NCI-H345 (cell line): ENCODE results near the gene AMN.

Experiments used
- DNase-seq: peaks from one replicate; lab custom pipeline; 2025; lab: John Stamatoyannopoulos, UW

AMN gene

DNA sequence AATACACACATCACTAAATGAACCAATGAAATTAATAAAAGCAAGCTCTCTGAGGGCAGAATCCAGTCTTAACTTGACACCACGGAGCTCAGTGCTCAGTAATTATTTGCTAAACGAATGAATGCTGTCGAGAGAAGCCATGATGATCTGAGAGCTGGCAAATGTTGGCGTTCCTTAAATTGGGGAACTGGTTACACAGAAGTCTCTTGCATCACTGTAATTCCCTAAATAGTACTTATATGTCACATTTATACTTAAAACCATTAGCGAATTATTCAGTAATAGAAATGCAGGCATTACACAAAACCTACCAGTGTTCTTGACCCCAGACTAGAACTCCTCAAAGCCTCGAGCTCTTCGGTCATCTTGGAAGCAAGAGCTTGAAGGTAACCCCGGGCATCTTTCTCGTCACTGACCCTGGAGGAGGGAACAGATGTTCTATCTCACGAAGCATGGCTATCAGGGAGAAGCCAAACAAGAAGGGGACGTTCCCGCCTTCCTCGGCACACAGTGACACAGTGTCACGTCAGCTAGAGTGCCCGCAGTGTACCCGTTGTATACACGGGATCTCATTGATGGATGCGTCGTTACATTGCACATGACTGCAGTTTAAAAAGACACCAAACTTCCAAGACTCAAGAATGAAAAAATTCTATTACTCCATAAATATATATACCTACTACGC, 43.6 kb downstream of the AMN start:
- DNase-seq, result no peak

DNA sequence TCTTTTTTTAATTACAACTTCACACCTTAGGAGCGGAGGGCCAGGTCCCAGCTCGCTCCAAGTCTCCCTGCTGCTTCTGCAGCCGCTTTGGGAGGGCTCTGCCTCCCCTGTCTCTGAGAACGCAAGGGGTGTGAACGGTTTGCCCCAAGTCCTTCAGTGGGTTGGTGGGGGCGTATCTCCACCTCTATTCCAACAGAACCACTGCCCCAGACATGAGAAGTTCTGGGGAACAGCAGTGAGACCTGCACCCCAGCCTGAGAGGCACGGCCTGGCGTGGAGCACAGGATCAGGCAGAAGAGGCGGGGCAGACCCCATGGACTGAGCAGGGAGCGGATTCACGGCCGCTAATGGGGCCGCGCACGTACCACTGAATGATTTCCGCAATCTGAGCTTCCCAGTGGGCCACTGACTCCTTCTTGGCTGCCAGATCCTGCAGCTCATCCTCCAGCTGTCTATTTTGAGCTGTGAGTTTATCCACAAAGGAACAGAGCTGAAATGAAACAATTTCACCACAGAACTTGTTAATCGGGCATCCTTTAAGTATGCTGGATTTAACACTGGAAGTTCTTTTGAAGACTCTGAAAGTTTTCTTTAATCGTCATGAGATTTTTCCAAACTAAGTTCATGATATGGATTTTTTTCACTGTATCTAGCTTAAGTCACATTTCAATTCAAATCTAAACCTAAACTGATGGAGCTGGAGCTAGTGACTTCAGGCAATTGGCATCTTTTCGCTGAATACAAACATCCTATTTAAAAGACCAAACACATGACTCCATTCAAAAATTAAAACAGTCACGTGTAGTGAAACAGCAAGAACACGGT, 44.4 kb downstream of the AMN start:
- DNase-seq, result no peak

DNA sequence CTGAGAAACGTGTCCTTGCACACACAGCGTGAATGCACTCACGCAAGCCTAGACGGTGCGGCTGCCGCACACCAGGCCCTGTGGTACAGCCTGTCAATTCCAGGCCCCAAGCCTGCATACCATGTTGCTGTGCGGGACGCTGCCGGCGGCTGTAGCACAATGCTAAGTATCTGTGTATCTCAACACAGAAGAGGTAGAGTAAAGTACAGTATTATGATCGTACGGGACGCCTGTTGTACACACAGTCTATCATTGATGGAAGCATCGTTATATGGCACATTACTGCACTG, 45.0 kb downstream of the AMN start:
- DNase-seq, result no peak

DNA sequence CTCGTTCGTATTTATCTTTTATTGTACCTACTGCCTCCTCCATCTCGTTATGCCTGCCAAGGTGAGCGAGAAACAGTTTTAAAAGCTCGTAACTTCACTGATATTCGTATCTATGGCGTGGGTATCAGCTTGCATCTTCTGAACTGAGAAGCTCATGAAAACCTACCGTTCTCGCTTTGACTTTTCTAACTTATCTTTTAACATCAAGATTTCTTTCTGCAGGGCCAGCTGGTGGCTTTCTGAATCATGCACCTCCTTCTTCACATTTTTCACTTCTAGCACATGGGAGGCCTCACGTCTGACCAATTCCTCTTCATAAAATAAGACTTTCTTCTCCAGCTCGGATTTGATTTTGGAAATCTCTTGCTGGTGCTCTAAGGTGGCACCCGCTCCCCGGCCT, 45.8 kb downstream of the AMN start:
- no peak for DNase-seq

DNA sequence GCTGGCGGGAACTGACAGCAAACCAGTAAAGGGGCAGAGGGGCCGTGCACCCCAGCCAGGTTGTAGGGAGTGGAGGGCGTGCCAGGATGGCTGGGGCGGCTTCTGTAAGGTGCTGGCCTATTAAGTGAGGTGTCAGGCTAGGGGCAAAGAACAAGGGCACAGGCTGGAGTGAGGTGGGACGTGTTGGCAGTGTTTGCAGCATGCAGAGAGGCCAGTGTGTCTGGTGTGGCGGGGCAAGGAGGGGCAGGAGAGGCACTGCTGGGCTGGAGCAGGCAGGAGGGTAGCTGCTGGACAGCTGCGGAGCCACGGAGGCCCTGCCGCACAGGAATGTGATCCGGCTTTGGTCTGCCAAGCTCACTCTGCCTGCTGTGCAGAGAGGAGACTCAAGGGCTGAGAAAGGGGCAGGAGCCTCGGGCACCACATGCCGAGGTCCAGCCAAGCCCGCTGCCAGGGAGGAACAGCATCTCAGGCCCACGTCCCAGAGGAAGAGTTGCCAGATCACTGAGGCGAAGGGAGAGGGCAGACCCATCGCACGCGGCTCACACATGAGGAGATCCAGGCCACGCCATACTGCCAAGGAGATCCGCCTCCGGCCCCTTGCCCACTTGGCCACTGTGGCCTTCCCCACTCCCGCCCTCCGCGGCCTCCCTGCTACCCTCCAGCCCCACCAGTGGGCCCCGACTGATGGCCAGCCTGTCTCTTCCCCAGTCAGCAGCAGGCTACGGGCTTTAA, 46.8 kb downstream of the AMN start:
- no peak for DNase-seq

DNA sequence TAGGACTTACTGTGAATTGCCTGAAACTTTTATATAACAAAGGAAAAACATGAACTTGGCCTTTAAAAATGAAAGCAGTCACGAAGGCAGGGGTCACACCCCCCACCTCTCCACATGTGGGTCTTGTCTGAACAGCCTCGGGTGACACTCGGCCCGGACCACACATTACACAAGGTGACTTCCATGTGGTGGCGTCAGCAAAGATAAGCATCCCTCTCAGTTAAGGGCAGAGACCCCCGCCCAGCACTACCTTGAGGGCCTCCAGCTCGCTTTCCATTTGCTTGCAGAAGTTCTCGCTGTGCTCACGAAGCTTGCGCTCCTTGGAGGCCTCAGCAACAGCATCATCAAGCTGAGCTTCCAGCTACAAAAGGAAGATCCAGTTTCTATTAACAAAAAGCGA, 47.4 kb downstream of the AMN start:
- no peak for DNase-seq

DNA sequence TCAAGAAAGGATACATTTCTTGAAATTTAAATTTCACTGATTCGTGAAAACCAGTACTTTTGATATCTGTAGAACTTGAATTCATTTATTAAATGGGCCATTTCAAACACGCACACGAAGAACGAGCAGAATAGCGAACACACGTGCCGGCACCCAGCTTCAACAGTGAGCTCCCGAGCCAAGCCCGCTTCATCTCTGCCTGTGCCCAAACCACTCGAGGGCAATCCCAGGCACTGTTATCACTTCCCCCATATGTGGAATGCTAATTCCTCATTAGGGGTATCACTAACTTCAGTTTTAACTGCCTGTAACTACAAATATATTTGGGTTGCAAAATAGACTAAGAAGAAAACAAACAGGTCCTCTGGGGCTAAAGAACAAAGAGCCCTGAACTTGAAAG, 48.0 kb downstream of the AMN start:
- DNase-seq, result no peak

DNA sequence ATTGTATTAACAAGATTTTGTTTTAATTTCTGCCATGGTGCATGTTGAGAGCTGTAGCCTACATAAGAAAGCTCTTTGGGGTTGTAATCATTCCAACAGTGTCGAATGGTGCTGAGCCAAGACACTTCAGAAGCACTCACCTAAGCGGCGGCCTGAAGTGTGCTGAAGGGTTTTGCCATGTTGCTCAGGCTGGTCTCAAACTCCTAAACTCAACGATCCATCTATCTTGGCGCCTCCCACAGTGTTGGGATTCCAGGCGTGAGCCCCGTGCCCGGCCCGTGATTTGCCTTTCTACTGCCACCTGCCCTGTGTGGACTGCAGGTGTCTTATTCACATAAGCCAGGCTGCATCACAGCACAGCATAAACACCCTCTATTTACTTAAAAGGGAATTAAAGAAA, 48.9 kb downstream of the AMN start:
- DNase-seq, result no peak

DNA sequence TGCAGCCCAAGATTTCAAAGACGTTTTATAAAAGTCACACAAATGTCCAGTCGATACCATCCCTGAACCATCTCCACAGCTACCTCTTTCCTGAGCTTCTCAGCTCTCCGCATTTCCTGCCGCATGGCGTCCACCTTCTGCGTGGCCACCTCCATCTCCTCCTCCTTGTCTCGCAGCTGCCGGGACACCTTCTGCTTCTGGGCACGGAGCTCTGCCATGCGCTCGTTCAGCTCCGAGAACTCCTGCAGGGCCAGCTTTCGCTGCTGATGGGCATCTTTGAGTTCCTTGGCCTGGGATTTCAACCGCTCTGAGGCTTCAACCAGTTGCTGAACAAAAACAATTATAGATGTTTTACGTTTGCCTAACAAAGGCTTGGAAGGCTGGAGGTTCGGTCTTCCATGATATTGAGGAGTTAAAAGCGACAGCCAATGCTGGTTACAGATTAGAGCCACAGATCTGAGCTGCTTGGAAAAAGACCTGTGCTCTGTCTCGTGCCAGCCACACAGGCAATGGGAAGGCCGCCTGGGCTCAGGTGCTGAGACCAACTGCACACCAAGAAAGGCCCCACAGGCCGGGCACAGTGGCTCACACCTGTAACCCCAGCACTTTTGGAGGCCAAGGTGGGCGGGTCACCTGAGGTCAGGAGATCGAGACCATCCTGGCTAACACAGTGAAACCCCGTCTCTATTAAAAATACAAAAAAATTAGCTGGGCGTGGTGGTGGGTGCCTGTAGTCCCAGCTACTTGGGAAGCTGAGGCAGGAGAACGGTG, 49.6 kb downstream of the AMN start:
- no peak for DNase-seq

DNA sequence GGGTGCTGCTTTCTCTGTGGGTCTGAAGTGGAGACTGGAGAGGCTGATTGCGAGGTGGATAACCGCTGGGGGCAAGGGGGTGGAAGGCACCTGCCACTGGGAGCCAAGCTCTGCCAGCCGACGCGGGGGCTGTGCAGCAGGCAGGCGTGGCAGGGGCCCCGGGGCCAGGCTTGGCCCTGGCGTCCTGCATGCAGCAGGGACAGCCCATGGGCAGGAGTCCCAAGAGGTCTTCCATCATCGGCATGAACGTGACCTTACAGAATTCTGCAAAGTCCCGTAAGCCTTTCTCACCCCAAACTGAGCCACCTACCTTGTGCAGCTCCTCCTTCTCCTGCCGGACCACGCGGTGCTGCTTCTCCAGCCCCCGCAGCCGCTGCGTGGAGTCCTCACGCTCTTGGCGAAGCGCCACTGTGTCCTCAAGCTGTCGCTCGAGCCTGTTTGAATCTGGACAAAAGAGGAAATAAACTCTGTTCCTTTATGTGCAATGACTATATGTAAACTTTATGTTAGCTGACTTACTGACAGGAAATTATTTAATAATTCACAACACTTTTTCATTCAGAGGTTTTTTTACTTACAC, 51.3 kb downstream of the AMN start:
- no peak for DNase-seq

DNA sequence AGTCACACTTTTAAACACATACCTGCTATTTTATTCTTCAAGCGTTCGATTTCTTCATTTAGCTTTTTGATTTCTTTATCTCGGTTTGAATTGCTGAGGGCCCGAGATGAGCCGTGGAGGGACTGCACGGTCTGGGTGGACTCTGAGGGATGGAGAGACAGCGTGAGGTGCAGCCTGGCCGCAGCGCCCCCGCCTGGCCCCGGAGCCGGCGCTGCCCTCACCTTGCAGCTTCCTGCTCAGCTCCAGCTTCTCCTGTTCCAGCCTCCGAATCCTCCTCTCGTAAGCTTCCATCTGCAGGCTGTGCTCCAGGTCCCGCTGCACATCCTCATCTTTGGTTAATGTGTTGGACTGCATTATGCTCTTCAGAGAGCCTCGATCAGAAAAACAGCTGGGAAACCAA, 53.2 kb downstream of the AMN start:
- no peak for DNase-seq

DNA sequence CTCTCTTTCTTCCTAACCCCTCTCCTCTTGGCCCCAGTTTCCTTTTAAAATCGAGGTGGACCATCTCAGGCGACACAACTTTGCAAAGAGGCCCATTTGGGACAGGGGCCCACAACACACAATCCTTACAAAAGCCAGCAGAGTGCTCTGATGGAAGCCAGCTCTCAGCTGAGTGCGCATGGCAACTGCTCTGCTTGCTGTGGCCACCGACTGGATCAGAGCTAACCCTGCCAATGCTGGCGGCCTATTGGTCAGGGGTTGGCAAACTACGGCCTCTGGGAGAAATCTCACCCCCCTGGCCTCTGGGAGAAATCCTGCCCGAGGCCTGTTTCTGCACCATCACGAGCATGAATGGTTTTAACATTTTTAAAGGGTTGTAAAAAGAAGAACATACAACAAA, 55.0 kb downstream of the AMN start:
- DNase-seq, result no peak

DNA sequence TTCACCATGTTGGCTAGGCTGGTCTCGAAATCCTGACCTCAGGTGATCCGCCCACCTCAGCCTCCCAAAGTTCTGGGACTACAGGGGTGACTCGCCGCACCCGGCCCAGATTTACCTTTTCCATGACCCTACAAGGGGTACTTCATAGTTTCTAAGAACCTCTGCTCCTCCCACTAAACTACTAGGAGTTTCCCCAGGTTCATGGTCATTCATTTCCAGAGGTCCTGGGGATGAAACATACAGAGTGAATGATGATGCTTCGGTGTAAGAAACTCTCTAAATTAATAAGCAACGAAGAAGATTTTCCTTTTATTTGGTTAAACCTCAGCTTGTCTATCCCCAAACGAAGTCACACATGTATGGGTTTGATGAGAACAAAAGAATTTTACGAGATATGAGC, 56.9 kb downstream of the AMN start:
- DNase-seq, result no peak

DNA sequence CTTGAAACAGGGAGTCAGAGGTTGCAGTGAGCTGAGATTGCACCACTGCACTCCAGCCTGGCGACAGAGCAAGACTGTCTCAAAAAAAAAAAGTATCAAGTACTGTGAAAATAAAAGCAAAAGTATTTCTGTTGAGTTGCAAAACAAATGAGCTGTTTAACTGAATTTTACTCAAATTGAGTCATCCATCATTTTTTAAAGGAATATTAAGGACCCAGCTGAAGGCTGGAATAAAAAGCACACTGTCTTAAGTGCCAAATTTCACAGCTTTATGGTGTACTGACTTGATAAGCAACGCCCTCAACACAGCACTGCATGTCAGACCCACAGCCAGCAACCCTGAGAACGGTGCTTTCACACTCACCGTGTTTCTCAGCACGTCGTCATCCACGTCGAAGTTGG, 57.9 kb downstream of the AMN start:
- DNase-seq, result no peak
